ENCODE measurements around the gene LSM3. TPM values are rescaled to one million over a fixed set of nuclear protein-coding genes. Genes with fewer than 3 reads are reported as not detected.
A peak's percentile ranks its signal among the peaks of the same experiment; 100 is the strongest.

Gene LSM3
- total RNA-seq, 1 donor from 2014 or later, result 19.5 TPM

GRCh38 chr3:14239940-14240339, 61.3 kb downstream of the LSM3 start:
- no peak for DNase-seq (ENCODE audit: low spot score)

GRCh38 chr3:14240366-14240765, 61.7 kb downstream of the LSM3 start:
- DNase-seq (ENCODE audit: low spot score), result no peak

- no peak for DNase-seq (ENCODE audit: low spot score)
These were observed 63.1 kb downstream of the LSM3 start for GRCh38 chr3:14241716-14242115.

GRCh38 chr3:14242490-14243311, 64.1 kb downstream of the LSM3 start:
- DNase-seq (ENCODE audit: low spot score), result no peak

- no peak for DNase-seq (ENCODE audit: low spot score)
These were observed 65.2 kb downstream of the LSM3 start for GRCh38 chr3:14243782-14244181.

- no peak for DNase-seq (ENCODE audit: low spot score)
These were observed 66.1 kb downstream of the LSM3 start for GRCh38 chr3:14244521-14245247.

- DNase-seq (ENCODE audit: low spot score), result no peak
These were observed 66.6 kb downstream of the LSM3 start for GRCh38 chr3:14245248-14245639.

- DNase-seq (ENCODE audit: low spot score), result no peak
These were observed 67.2 kb downstream of the LSM3 start for GRCh38 chr3:14245822-14246221.

GRCh38 chr3:14246414-14246813, 67.8 kb downstream of the LSM3 start:
- no peak for DNase-seq (ENCODE audit: low spot score)

GRCh38 chr3:14248477-14248848, 69.8 kb downstream of the LSM3 start:
- no peak for DNase-seq (ENCODE audit: low spot score)

GRCh38 chr3:14248849-14249523, 70.4 kb downstream of the LSM3 start:
- peak; percentile 23 for DNase-seq (ENCODE audit: low spot score)

Other genes starting within 250 kb of the LSM3 start
- 14.2 TPM for gene CHCHD4, start 53.9 kb upstream of the LSM3 start, total RNA-seq (ENCODE audit: insufficient read depth, low replicate concordance)
- gene TMEM43, start 53.8 kb upstream of the LSM3 start, total RNA-seq (ENCODE audit: insufficient read depth, low replicate concordance), result 74.6 TPM
- 23.6 TPM for gene XPC, start 216 bp upstream of the LSM3 start, total RNA-seq (ENCODE audit: insufficient read depth, low replicate concordance)
- gene SLC6A6, start 223.8 kb downstream of the LSM3 start, total RNA-seq (ENCODE audit: insufficient read depth, low replicate concordance), result 19.3 TPM

All from umbilical cord (tissue), 2 donors.